ENCODE measurements around the gene NDUFS4.

Gene NDUFS4

DNA sequence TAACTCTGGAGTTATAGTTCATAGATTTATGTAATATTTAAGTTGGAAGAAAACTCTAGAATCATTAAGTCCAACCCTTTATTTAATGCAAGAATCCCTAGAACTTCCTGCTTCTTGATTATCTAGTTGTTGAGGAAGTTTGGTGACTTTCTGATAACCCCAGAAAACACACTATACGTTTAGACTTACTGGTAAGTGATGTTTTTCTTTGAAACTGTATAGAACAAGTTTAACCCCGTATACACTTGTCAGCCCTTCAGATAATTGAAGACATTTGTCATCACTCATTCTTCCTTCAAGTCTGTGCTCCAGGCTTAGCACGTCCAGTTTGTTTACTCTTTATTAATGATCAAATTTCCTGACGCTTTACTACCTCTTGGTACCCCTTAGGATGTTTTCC lies 9.0 kb downstream of the NDUFS4 start:
- H3K4me3 ChIP-seq (ENCODE audit: low read depth, low read length): no peak overlapping the region
- TF ChIP-seq, protein P1, sequence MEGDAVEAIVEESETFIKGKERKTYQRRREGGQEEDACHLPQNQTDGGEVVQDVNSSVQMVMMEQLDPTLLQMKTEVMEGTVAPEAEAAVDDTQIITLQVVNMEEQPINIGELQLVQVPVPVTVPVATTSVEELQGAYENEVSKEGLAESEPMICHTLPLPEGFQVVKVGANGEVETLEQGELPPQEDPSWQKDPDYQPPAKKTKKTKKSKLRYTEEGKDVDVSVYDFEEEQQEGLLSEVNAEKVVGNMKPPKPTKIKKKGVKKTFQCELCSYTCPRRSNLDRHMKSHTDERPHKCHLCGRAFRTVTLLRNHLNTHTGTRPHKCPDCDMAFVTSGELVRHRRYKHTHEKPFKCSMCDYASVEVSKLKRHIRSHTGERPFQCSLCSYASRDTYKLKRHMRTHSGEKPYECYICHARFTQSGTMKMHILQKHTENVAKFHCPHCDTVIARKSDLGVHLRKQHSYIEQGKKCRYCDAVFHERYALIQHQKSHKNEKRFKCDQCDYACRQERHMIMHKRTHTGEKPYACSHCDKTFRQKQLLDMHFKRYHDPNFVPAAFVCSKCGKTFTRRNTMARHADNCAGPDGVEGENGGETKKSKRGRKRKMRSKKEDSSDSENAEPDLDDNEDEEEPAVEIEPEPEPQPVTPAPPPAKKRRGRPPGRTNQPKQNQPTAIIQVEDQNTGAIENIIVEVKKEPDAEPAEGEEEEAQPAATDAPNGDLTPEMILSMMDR (IDR thresholded peaks at IDR 0.05; ENCODE audit: borderline replicate concordance, insufficient read depth, low read depth, low read length): no peak

DNA sequence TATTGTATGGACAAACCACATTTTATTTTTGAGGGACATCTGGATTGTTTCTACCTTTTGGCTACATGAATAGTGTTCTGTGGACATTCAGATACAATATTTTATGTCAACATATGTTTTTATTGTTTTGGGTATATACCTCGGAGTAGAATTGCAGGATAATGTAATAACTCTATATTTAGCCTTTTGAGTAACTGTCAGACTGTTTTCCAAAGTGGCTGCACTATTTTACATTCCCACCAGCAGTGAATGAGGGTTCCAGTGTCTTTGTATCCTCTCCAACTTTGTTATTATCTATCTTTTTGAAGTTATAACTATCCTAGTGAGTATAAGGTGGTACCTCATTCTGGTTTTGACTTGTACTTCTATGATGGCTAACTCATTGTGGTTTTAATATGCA lies 11.0 kb downstream of the NDUFS4 start:
- TF ChIP-seq, protein P1 (IDR thresholded peaks at IDR 0.05; ENCODE audit: borderline replicate concordance, insufficient read depth, low read depth, low read length): no peak
- H3K4me3 ChIP-seq (ENCODE audit: low read depth, low read length): no peak overlapping the region

DNA sequence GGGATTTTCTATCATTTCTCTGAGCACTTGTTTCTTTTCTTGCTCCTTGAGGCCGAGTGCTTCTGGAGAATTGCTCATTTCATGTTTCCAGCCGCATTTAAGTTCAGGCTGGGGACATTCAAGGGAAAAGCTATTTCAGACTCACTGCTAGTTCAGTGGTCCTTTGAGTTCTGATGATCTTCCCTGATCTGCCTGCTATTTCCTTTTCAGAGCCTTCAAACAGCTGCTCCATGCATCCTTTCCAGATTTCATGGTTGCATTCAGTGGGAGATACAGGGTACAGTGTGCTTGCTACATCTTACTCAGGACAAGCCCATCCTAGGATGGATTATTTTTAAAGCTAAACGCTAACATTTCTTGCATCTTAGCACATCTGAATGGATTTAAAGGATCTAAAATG lies 14.7 kb downstream of the NDUFS4 start:
- H3K4me3 ChIP-seq (ENCODE audit: low read depth, low read length): no peak overlapping the region
- TF ChIP-seq, protein P1 (IDR thresholded peaks at IDR 0.05; ENCODE audit: borderline replicate concordance, insufficient read depth, low read depth, low read length): no peak

DNA sequence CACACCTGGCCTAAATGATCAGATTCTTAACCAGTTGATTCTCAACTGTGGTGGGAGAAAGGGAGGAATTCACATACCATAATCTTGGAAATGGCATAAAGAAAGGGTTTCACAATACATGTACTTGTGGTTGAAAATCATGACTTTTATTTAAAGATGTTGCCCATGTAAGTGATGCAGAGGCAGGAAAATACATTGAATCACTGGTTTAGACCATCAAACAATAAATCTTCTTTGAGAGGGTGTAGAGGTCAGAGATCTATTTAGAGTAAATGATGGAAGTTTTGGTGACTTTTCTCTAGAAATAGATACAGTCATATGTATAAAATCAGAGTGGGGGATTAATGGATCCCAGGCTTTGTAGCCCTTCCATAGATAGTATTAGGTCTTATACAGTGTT lies 15.4 kb downstream of the NDUFS4 start:
- no peak overlapping the region for H3K4me3 ChIP-seq (ENCODE audit: low read depth, low read length)
- TF ChIP-seq, protein P1 (IDR thresholded peaks at IDR 0.05; ENCODE audit: borderline replicate concordance, insufficient read depth, low read depth, low read length): no peak

DNA sequence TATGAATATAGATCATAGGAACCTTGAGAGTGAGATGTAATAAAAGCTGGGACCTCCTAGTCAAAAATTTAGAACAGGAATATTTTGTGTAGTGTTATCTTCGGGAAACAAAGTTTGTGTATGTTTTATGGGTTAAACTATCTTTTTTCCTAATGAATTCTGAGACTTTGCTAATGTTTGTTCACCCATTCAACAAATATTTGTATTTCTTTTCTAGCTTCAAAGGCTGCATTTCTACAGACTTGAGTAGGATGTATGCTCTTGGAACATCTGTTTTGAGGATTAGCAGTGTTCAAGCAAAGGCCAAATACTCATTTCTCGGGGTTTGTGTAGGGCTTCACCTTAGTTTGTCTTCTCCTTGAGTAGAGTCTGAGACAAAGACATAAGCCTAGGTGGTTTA lies 16.2 kb downstream of the NDUFS4 start:
- no peak overlapping the region for H3K4me3 ChIP-seq (ENCODE audit: low read depth, low read length)
- TF ChIP-seq, protein P1 (IDR thresholded peaks at IDR 0.05; ENCODE audit: borderline replicate concordance, insufficient read depth, low read depth, low read length): no peak

DNA sequence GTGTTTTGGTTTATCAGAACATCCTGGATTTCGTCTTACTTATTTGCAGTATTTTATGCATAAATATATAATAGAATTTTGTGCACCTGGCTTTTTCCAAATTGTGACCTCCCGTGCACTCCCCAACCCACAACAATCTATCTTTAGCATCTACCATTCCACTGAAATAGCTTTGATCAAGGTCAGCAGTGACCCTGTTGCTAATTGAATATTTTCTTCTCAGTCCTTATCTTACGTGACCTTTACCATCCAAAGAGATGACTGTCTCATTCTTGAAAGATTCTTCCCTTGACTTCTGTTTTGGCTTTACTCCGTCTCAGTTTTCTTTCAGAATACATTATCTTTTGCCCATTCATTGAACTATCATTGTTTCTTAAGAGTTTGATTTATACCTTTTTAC lies 18.4 kb downstream of the NDUFS4 start:
- TF ChIP-seq, protein P1 (IDR thresholded peaks at IDR 0.05; ENCODE audit: borderline replicate concordance, insufficient read depth, low read depth, low read length): no peak
- H3K4me3 ChIP-seq (ENCODE audit: low read depth, low read length): no peak overlapping the region

DNA sequence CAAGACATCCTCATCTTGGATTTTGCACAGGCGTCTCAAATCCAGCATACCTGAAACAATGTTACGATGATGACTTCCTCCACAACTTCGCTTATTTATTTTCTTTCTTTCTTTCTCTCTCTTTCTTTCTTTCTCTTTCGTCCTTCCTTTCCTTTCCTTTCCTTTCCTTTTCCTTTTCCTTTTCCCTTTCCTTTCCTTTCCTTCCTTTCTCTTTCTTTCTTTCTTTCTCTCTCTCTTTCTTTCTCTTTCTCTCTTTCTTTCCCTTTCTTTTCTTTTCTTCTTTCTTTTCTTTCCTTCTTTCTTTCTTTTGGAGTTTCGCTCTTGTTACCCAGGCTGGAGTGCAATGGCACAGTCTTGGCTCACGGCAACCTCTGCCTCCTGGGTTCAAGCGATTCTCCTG lies 20.1 kb downstream of the NDUFS4 start:
- TF ChIP-seq, protein P1 (IDR thresholded peaks at IDR 0.05; ENCODE audit: borderline replicate concordance, insufficient read depth, low read depth, low read length): no peak
- no peak overlapping the region for H3K4me3 ChIP-seq (ENCODE audit: low read depth, low read length)

All from GM12875 (cell line).